ENCODE data around the gene PRKRIP1. TPM values are rescaled to one million over a fixed set of nuclear protein-coding genes. Genes with fewer than 3 reads are reported as not detected.

Gene PRKRIP1
- total RNA-seq, 1 experiment from 2014 or later, result 36.8 TPM

DNA sequence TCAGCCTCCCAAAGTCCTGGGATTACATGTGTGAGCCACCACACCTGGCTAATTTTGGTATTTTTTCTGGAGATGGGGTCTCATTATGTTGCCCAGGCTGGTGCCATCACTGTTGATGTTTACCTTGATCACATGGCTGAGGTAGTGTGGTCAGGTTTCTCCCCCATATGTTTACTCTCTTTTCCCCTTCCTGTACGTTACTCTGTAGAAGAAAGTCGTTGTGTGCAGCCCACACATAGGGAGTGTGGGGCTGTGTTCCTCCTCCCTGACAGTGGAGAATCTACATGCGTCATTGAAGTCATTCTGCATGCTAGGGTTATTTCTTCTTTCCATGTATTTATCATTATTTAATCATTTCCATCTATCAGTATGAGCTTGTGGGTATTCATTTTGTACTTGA lies 20.9 kb downstream of the PRKRIP1 start:
- Mint-ChIP-seq H3K27me3 (ENCODE audit: insufficient read depth, unreplicated experiment) (no peaks in the 10 kb centered on the region), H3K4me3 (ENCODE audit: unreplicated experiment) (no peak overlapping the region), H3K4me1 (ENCODE audit: insufficient read depth, unreplicated experiment) (no peaks in the 10 kb centered on the region), H3K9me3 (ENCODE audit: unreplicated experiment) (no peaks in the 10 kb centered on the region), H3K36me3 (ENCODE audit: insufficient read depth, unreplicated experiment) (peaks cover 92% of the 10 kb centered on the region), H3K27ac (ENCODE audit: low read depth, unreplicated experiment) (peak overlapping the region; percentile 32)
- POLR2A ChIA-PET, result no interaction called here
- no peak for DNase-seq (ENCODE audit: unreplicated experiment)
- no TSS peak for BruUV-seq (replicated peaks)
- intact Hi-C loops (cut with micrococcal nuclease), result no loop called here
- TF ChIP-seq, protein P1, sequence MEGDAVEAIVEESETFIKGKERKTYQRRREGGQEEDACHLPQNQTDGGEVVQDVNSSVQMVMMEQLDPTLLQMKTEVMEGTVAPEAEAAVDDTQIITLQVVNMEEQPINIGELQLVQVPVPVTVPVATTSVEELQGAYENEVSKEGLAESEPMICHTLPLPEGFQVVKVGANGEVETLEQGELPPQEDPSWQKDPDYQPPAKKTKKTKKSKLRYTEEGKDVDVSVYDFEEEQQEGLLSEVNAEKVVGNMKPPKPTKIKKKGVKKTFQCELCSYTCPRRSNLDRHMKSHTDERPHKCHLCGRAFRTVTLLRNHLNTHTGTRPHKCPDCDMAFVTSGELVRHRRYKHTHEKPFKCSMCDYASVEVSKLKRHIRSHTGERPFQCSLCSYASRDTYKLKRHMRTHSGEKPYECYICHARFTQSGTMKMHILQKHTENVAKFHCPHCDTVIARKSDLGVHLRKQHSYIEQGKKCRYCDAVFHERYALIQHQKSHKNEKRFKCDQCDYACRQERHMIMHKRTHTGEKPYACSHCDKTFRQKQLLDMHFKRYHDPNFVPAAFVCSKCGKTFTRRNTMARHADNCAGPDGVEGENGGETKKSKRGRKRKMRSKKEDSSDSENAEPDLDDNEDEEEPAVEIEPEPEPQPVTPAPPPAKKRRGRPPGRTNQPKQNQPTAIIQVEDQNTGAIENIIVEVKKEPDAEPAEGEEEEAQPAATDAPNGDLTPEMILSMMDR (IDR thresholded peaks at IDR 0.05; ENCODE audit: unreplicated experiment), result no peak
- CTCF ChIA-PET, result interaction anchor here (0.7 to 1.1 kb wide), 2 partner anchors 13 to 132 kb away, joined by 3 to 4 read pairs; no protein-coding TSS in a partner anchor

DNA sequence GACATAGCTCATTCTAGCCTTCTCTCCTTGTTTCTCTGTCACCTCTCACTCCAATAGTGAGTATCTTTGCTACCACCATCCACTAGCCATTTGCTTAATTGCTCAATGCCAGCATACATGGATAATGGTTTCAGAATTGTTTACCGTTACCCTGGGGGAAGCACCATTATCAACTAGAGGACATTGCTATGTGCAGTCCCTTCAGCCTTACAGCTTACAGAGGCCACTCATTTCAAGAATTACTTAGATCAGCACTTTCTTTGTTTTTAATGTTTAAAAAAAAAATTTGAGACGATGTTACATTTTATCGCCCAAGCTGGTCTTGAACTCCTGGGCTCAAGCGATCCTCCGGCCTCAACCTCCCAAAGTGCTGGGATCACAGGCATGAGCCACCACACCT lies 22.4 kb downstream of the PRKRIP1 start:
- intact Hi-C loops (cut with micrococcal nuclease), result no loop called here
- Mint-ChIP-seq H3K36me3 (ENCODE audit: insufficient read depth, unreplicated experiment) (peaks cover 92% of the 10 kb centered on the region), H3K4me1 (ENCODE audit: insufficient read depth, unreplicated experiment) (no peaks in the 10 kb centered on the region), H3K9me3 (ENCODE audit: unreplicated experiment) (no peaks in the 10 kb centered on the region), H3K27ac (ENCODE audit: low read depth, unreplicated experiment) (no peak overlapping the region), H3K27me3 (ENCODE audit: insufficient read depth, unreplicated experiment) (no peaks in the 10 kb centered on the region), H3K4me3 (ENCODE audit: unreplicated experiment) (no peak overlapping the region)
- TF ChIP-seq, protein P1 (IDR thresholded peaks at IDR 0.05; ENCODE audit: unreplicated experiment), result no peak
- no peak for DNase-seq (ENCODE audit: unreplicated experiment)
- BruUV-seq (replicated peaks), result no TSS peak
- POLR2A ChIA-PET, result interaction anchor here (0.7 kb wide), 1 partner anchor 11 kb away, joined by 3 read pairs; no protein-coding TSS in a partner anchor
- CTCF ChIA-PET, result interaction anchor here (0.6 kb wide), 1 partner anchor 14 kb away, joined by 3 read pairs; no protein-coding TSS in a partner anchor

DNA sequence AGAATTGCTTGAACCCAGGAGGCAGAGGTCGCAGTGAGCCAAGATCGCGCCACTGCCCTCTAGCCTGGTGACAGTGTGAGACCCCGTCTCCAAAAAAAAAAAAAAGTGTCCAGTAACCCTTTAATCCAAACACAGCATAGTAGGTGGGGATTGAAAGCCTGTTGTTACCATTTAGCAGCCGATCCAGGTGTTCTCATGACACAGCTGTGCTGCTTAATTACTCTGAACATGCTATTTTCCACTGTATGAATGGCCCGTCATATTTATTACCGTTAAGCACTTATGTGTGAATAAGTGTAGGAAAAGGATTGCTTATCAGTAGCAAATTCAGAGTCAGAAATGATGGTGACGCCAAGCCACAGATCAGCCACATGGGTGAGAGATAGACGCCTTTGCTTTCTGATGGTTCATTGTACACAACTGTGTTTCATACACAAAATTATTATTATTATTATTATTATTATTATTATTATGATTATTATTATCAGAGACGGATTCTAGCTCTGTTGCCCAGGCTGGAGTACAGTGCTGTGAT lies 25.6 kb downstream of the PRKRIP1 start:
- intact Hi-C loops (cut with micrococcal nuclease), result no loop called here
- H3K36me3 Mint-ChIP-seq (ENCODE audit: insufficient read depth, unreplicated experiment), result peaks cover 90% of the 10 kb centered on the region

DNA sequence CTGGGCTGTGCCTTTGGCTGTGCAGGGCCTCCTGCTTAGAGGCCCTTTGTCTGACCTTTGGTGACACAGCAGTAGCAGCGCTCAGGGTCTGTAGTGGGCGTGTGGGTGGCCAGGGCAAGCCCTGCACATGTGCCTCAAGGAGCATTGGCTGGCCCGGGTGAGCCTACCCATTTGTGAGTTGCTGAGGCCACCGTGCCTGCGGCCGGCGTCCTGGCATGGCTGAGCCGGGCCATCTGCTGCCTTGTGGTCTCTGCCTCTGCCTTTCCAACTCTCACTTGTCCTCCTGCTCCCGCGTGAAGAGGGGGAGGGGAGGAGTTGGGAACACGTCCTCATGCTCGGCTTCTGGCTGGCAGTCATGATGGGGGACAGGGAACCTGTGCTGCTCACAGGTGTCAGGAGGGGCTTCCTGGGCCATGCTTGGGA lies 28.0 kb downstream of the PRKRIP1 start:
- BruUV-seq (replicated peaks), result no TSS peak
- ChIA-PET POLR2A (interaction anchor here (1.2 kb wide), 1 partner anchor 16 kb away, joined by 3 read pairs; no protein-coding TSS in a partner anchor), CTCF (no interaction called here)
- DNase-seq (ENCODE audit: unreplicated experiment), result no peak
- TF ChIP-seq, protein P1 (IDR thresholded peaks at IDR 0.05; ENCODE audit: unreplicated experiment), result no peak
- no peak overlapping the region for H3K27ac Mint-ChIP-seq (ENCODE audit: low read depth, unreplicated experiment)
- H3K9me3 Mint-ChIP-seq (ENCODE audit: unreplicated experiment), result no peaks in the 10 kb centered on the region
- H3K4me3 Mint-ChIP-seq (ENCODE audit: unreplicated experiment), result no peak overlapping the region
- no peaks in the 10 kb centered on the region for H3K27me3 Mint-ChIP-seq (ENCODE audit: insufficient read depth, unreplicated experiment)
- no peaks in the 10 kb centered on the region for H3K4me1 Mint-ChIP-seq (ENCODE audit: insufficient read depth, unreplicated experiment)
- intact Hi-C loops (cut with micrococcal nuclease), result no loop called here
- H3K36me3 Mint-ChIP-seq (ENCODE audit: insufficient read depth, unreplicated experiment), result peaks cover 70% of the 10 kb centered on the region

More for the DNA sequence above, 25.6 kb downstream of the PRKRIP1 start:
- Mint-ChIP-seq H3K4me1 (ENCODE audit: insufficient read depth, unreplicated experiment) (no peaks in the 10 kb centered on the region), H3K4me3 (ENCODE audit: unreplicated experiment) (no peak overlapping the region), H3K27me3 (ENCODE audit: insufficient read depth, unreplicated experiment) (no peaks in the 10 kb centered on the region), H3K9me3 (ENCODE audit: unreplicated experiment) (no peaks in the 10 kb centered on the region), H3K27ac (ENCODE audit: low read depth, unreplicated experiment) (no peak overlapping the region)
- ChIA-PET POLR2A (interaction anchor here (0.7 kb wide), 1 partner anchor 18 kb away, joined by 3 read pairs; no protein-coding TSS in a partner anchor), CTCF (interaction anchor here (0.6 to 1.5 kb wide), 2 partner anchors 29 to 30 kb away, joined by 3 to 4 read pairs; no protein-coding TSS in a partner anchor)
- no peak for DNase-seq (ENCODE audit: unreplicated experiment)
- TF ChIP-seq, protein P1 (IDR thresholded peaks at IDR 0.05; ENCODE audit: unreplicated experiment), result no peak
- BruUV-seq (replicated peaks), result no TSS peak
